Measurements from ENCODE around the gene ALPK1. TPM values are rescaled to one million over a fixed set of nuclear protein-coding genes. Genes with fewer than 3 reads are reported as not detected.

Gene ALPK1
- total RNA-seq, 1 experiment from 2014 or later = 0.17 TPM

- H3K9ac ChIP-seq (ENCODE audit: extremely low read depth, insufficient read length, low read length) = no peak overlapping the region
- no peak overlapping the region for H3K56ac ChIP-seq (ENCODE audit: insufficient read length, low read depth, low read length)
- no peak overlapping the region for H2BK15ac ChIP-seq (ENCODE audit: low read depth, low read length)
- H3K27me3 ChIP-seq (ENCODE audit: insufficient read depth, low read length) = no peaks in the 10 kb centered on the region
- H3K4me3 Mint-ChIP-seq = no peak overlapping the region
- H2AK5ac ChIP-seq (ENCODE audit: insufficient read length, low read length) = no peak overlapping the region
- H3T11ph ChIP-seq (ENCODE audit: low read length) = no peak overlapping the region
- H2BK20ac ChIP-seq (ENCODE audit: low read depth, low read length, poor library complexity, severe bottlenecking) = no peak overlapping the region
- H3K9me3 Mint-ChIP-seq = peaks cover 0 to 3% of the 10 kb centered on the region in 2 experiments; a peak in 2 of 5 replicates
- no peak overlapping the region for H2BK120ac ChIP-seq (ENCODE audit: low read depth, low read length, poor library complexity, severe bottlenecking)
- no peaks in the 10 kb centered on the region for H4K20me1 ChIP-seq (ENCODE audit: control insufficient read depth, insufficient read depth, insufficient read length)
- H3K27me3 Mint-ChIP-seq (ENCODE audit: low read depth) = peaks cover 15% of the 10 kb centered on the region
- no peaks in the 10 kb centered on the region for H3K4me1 ChIP-seq (ENCODE audit: insufficient read depth, low read length)
- H2AFZ ChIP-seq (ENCODE audit: low read length) = no peak overlapping the region
- no peak for TF ChIP-seq CTCF (conservative IDR thresholded peaks at IDR 0.05)
- H3K23ac ChIP-seq (ENCODE audit: insufficient read length, low read depth, low read length) = no peak overlapping the region
- no peak overlapping the region for H2BK5ac ChIP-seq (ENCODE audit: insufficient read length, low read length)
- no peak overlapping the region for H3K27ac Mint-ChIP-seq
- peaks cover 0 to 5% of the 10 kb centered on the region in 2 experiments; a peak in 1 of 4 replicates for H3K4me1 Mint-ChIP-seq
- H3K36me3 Mint-ChIP-seq (ENCODE audit: insufficient read depth in 1 of 3, low read depth in 3 of 3) = peaks cover 2 to 12% (median 4%) of the 10 kb centered on the region in 3 experiments; a peak in 4 of 7 replicates
- no CpG with 5 or more reads among the region's 10 CpGs for WGBS (ENCODE audit: extremely low coverage, insufficient read length, low lambda C conversion rate)
- no peak overlapping the region for H2BK12ac ChIP-seq (ENCODE audit: insufficient read length, low read depth, low read length)
- no peak for DNase-seq
- no peak overlapping the region for H3K27ac ChIP-seq (ENCODE audit: insufficient read length, low read depth, low read length)
- H4K5ac ChIP-seq (ENCODE audit: insufficient read length, low read depth, low read length) = no peak overlapping the region
- H3K79me2 ChIP-seq (ENCODE audit: insufficient read depth, low read length) = no peaks in the 10 kb centered on the region
- no peak overlapping the region for H3K18ac ChIP-seq (ENCODE audit: insufficient read length, low read depth, low read length)
- no peak overlapping the region for H3K4me2 ChIP-seq (ENCODE audit: insufficient read depth, insufficient read length, low read length)
- H3K9me3 ChIP-seq (ENCODE audit: control insufficient read depth, low read depth, low read length) = no peaks in the 10 kb centered on the region
- no peaks in the 10 kb centered on the region for H3K79me1 ChIP-seq (ENCODE audit: insufficient read depth, low read depth, low read length, poor library complexity, severe bottlenecking)
- H3K14ac ChIP-seq (ENCODE audit: insufficient read depth, low read length) = no peak overlapping the region
- H3K23me2 ChIP-seq (ENCODE audit: insufficient read length, low read depth, low read length, poor library complexity, severe bottlenecking) = no peaks in the 10 kb centered on the region
- no peak overlapping the region for H4K8ac ChIP-seq (replicated peaks; ENCODE audit: insufficient read length, low read depth, low read length)
- H4K91ac ChIP-seq (ENCODE audit: insufficient read length, low read depth, low read length) = no peak overlapping the region
- no peak overlapping the region for H3K4ac ChIP-seq (ENCODE audit: low read depth, low read length)
Measured at GRCh38 chr4:112279025-112279881, 17.9 kb upstream of the ALPK1 start.

Data from H9 (cell line).